Progenitor cell of endocrine pancreas (in vitro differentiated cells): Measurements from ENCODE around the gene HSFX3. TPM values are rescaled to one million over a fixed set of nuclear protein-coding genes. Genes with fewer than 3 reads are reported as not detected.
"Not testable (repeated sequence)": the region's sequence is repeated elsewhere in the genome, so short reads cannot be mapped to it uniquely, and the experiment has no call there.

Source experiments
- DNase-seq: peaks from one replicate; pipeline ENCODE4 v3.0.0; 2021; ENCODE audit warnings: low spot score; ENCODE audit not compliant: unreplicated experiment
- H3K27ac Mint-ChIP-seq: 2 replicates; pipeline ENCODE4 v1.8.0; 2021; ENCODE audit warnings: mild to moderate bottlenecking, moderate library complexity, mixed read lengths
- H3K27me3 Mint-ChIP-seq: 2 replicates; pipeline ENCODE4 v1.8.0; 2021; ENCODE audit warnings: mixed read lengths
- H3K36me3 Mint-ChIP-seq: 2 replicates; pipeline ENCODE4 v1.8.0; 2022; ENCODE audit warnings: mixed read lengths; ENCODE audit not compliant: insufficient read depth
- H3K4me1 Mint-ChIP-seq: 2 replicates; pipeline ENCODE4 v1.8.0; 2021; ENCODE audit warnings: low read depth, mixed read lengths
- H3K4me3 Mint-ChIP-seq: 2 replicates; pipeline ENCODE4 v1.8.0; 2021; ENCODE audit warnings: low read depth, mild to moderate bottlenecking, moderate library complexity, mixed read lengths
- H3K9me3 Mint-ChIP-seq: 2 replicates; pipeline ENCODE4 v1.8.0; 2021; ENCODE audit warnings: low read depth, mixed read lengths
- CTCF ChIP-seq: fragments of 200-600 bp; sonication (generic); IDR thresholded peaks from one replicate; pipeline ENCODE4 v1.5.0; 2021; ENCODE audit warnings: antibody characterized with exemption, mild to moderate bottlenecking; ENCODE audit not compliant: unreplicated experiment
- total RNA-seq: library from RNA; stranded (reverse); gene quantifications from 2 replicates; pipeline ENCODE4 v1.2.1, GENCODE V29; 2021

HSFX3 gene
- total RNA-seq, 1 donor from 2014 or later = not detected

GRCh38 chrX:149563359-149563758, 13.6 kb upstream of the HSFX3 start:
- DNase-seq = no peak
- H3K27me3 Mint-ChIP-seq = no peaks in the 10 kb centered on the region
- no peak overlapping the region for H3K4me3 Mint-ChIP-seq
- H3K9me3 Mint-ChIP-seq = peaks cover 9% of the 10 kb centered on the region
- H3K4me1 Mint-ChIP-seq = peaks cover 8% of the 10 kb centered on the region
- no peak overlapping the region for H3K27ac Mint-ChIP-seq
- no peak for TF ChIP-seq CTCF
- no peaks in the 10 kb centered on the region for H3K36me3 Mint-ChIP-seq

GRCh38 chrX:149555251-149555650, 5.5 kb upstream of the HSFX3 start:
- H3K9me3 Mint-ChIP-seq, DNase-seq, H3K4me1 Mint-ChIP-seq, H3K27ac Mint-ChIP-seq, H3K4me3 Mint-ChIP-seq, H3K27me3 Mint-ChIP-seq, H3K36me3 Mint-ChIP-seq: not testable (repeated sequence)

- not testable (repeated sequence) for H3K4me1 Mint-ChIP-seq, DNase-seq, H3K27me3 Mint-ChIP-seq, H3K36me3 Mint-ChIP-seq, H3K4me3 Mint-ChIP-seq, H3K9me3 Mint-ChIP-seq, H3K27ac Mint-ChIP-seq
Observed at GRCh38 chrX:149551939-149552248, 2.2 kb upstream of the HSFX3 start.

- not testable (repeated sequence) for H3K4me3 Mint-ChIP-seq, DNase-seq, H3K4me1 Mint-ChIP-seq, H3K27ac Mint-ChIP-seq, H3K36me3 Mint-ChIP-seq, H3K9me3 Mint-ChIP-seq, H3K27me3 Mint-ChIP-seq
Observed at GRCh38 chrX:149551245-149551938, 1.7 kb upstream of the HSFX3 start.

GRCh38 chrX:149550454-149550853, 730 bp upstream of the HSFX3 start:
- H3K4me3 Mint-ChIP-seq, H3K4me1 Mint-ChIP-seq, H3K27me3 Mint-ChIP-seq, H3K27ac Mint-ChIP-seq, H3K36me3 Mint-ChIP-seq, H3K9me3 Mint-ChIP-seq, DNase-seq: not testable (repeated sequence)

- H3K27me3 Mint-ChIP-seq, H3K4me1 Mint-ChIP-seq, H3K4me3 Mint-ChIP-seq, DNase-seq, H3K36me3 Mint-ChIP-seq, H3K27ac Mint-ChIP-seq, H3K9me3 Mint-ChIP-seq: not testable (repeated sequence)
Observed at GRCh38 chrX:149547782-149548181, 1.9 kb downstream of the HSFX3 start.

- H3K27ac Mint-ChIP-seq, H3K27me3 Mint-ChIP-seq, H3K9me3 Mint-ChIP-seq: not testable (repeated sequence)
Observed at GRCh38 chrX:149546962-149547361, 2.8 kb downstream of the HSFX3 start.

GRCh38 chrX:149545545-149546543, 3.9 kb downstream of the HSFX3 start:
- not testable (repeated sequence) for DNase-seq, H3K27me3 Mint-ChIP-seq, H3K4me3 Mint-ChIP-seq, H3K27ac Mint-ChIP-seq, H3K9me3 Mint-ChIP-seq, H3K36me3 Mint-ChIP-seq, H3K4me1 Mint-ChIP-seq

More at GRCh38 chrX:149546962-149547361, 2.8 kb downstream of the HSFX3 start:
- not testable (repeated sequence) for H3K4me3 Mint-ChIP-seq, DNase-seq, H3K4me1 Mint-ChIP-seq, H3K36me3 Mint-ChIP-seq
